ENCODE data around the gene GRK7. TPM values are rescaled to one million over a fixed set of nuclear protein-coding genes. Genes with fewer than 3 reads are reported as not detected.
"Not testable (repeated sequence)": the region's sequence is repeated elsewhere in the genome, so short reads cannot be mapped to it uniquely, and the experiment has no call there.

The GRK7 gene
- total RNA-seq, 4 donors from 2014 or later = 0.30 TPM; not detected in 3

GRCh38 chr3:141784531-141784930 lies 21.3 kb downstream of the GRK7 start:
- WGBS, 2 donors = 51 to 59% methylated on average over 2 of the region's 2 CpGs
- Histone ChIP-seq H3K27ac (no peak overlapping the region), H3K4me3 (no peak overlapping the region), H3K9me3 (no peaks in the 10 kb centered on the region), H3K36me3 (no peaks in the 10 kb centered on the region), H3K27me3 (no peaks in the 10 kb centered on the region), H3K4me1 (no peaks in the 10 kb centered on the region)
- DNase-seq (ENCODE audit: low spot score in 2 of 2) = no peak
- TF ChIP-seq EP300 (IDR thresholded peaks at IDR 0.05) (no peak), CTCF (IDR thresholded peaks at IDR 0.05) (no peak), POLR2A (IDR thresholded peaks at IDR 0.05) (no peak)

- H3K9me3 ChIP-seq = no peaks in the 10 kb centered on the region
- H3K27ac ChIP-seq = no peak overlapping the region
- H3K4me3 ChIP-seq = no peak overlapping the region
- no peaks in the 10 kb centered on the region for H3K4me1 ChIP-seq
- no peaks in the 10 kb centered on the region for H3K36me3 ChIP-seq
- 87 to 90% methylated on average over 4 of the region's 4 CpGs for WGBS, 2 donors
- no peaks in the 10 kb centered on the region for H3K27me3 ChIP-seq
- DNase-seq (ENCODE audit: low spot score in 2 of 2) = no peak
- TF ChIP-seq POLR2A (IDR thresholded peaks at IDR 0.05) (no peak), CTCF (IDR thresholded peaks at IDR 0.05) (no peak), EP300 (IDR thresholded peaks at IDR 0.05) (no peak)
These were observed 24.9 kb downstream of the GRK7 start for GRCh38 chr3:141788149-141788548.

- not testable (repeated sequence) for H3K36me3 ChIP-seq; H3K4me1 ChIP-seq; DNase-seq (ENCODE audit: low spot score in 2 of 2); H3K27ac ChIP-seq; H3K9me3 ChIP-seq; H3K4me3 ChIP-seq; H3K27me3 ChIP-seq
- 85 to 88% methylated on average over 5 of the region's 5 CpGs for WGBS, 2 donors
These were observed 25.5 kb downstream of the GRK7 start for GRCh38 chr3:141788750-141789149.

- H3K27ac ChIP-seq = no peak overlapping the region
- H3K9me3 ChIP-seq = no peaks in the 10 kb centered on the region
- no peaks in the 10 kb centered on the region for H3K36me3 ChIP-seq
- H3K4me1 ChIP-seq = no peaks in the 10 kb centered on the region
- DNase-seq (ENCODE audit: low spot score in 2 of 2) = no peak
- no peaks in the 10 kb centered on the region for H3K27me3 ChIP-seq
- no peak overlapping the region for H3K4me3 ChIP-seq
- 85 to 90% methylated on average over 7 of the region's 7 CpGs for WGBS, 2 donors
- no peak for TF ChIP-seq EP300 (IDR thresholded peaks at IDR 0.05)
- TF ChIP-seq CTCF (IDR thresholded peaks at IDR 0.05) = no peak
- TF ChIP-seq POLR2A (IDR thresholded peaks at IDR 0.05) = no peak
These were observed 26.1 kb downstream of the GRK7 start for GRCh38 chr3:141789281-141789680.

- TF ChIP-seq CTCF (IDR thresholded peaks at IDR 0.05) (no peak), POLR2A (IDR thresholded peaks at IDR 0.05) (no peak), EP300 (IDR thresholded peaks at IDR 0.05) (no peak)
- H3K27ac ChIP-seq = no peak overlapping the region
- H3K9me3 ChIP-seq = no peaks in the 10 kb centered on the region
- no peak overlapping the region for H3K4me3 ChIP-seq
- no peaks in the 10 kb centered on the region for H3K27me3 ChIP-seq
- 82 to 92% methylated on average over 4 of the region's 4 CpGs for WGBS, 2 donors
- no peaks in the 10 kb centered on the region for H3K36me3 ChIP-seq
- DNase-seq (ENCODE audit: low spot score in 2 of 2) = no peak
- no peaks in the 10 kb centered on the region for H3K4me1 ChIP-seq
These were observed 27.0 kb downstream of the GRK7 start for GRCh38 chr3:141790171-141790570.

GRCh38 chr3:141792495-141792894 lies 29.3 kb downstream of the GRK7 start:
- H3K4me1 ChIP-seq = peaks cover 0 to 15% (median 11%) of the 10 kb centered on the region in 4 donors
- no peaks in the 10 kb centered on the region for H3K27me3 ChIP-seq
- H3K36me3 ChIP-seq = no peaks in the 10 kb centered on the region
- no peak overlapping the region for H3K4me3 ChIP-seq
- H3K9me3 ChIP-seq = no peaks in the 10 kb centered on the region
- no peak for TF ChIP-seq EP300 (IDR thresholded peaks at IDR 0.05)
- no peak for TF ChIP-seq POLR2A (IDR thresholded peaks at IDR 0.05)
- TF ChIP-seq CTCF (IDR thresholded peaks at IDR 0.05) = no peak
- WGBS, 2 donors = 93 to 95% methylated on average over 1 of the region's 1 CpG
- DNase-seq (ENCODE audit: low spot score in 2 of 2) = no peak
- no peak overlapping the region for H3K27ac ChIP-seq

Measured in tibial nerve (tissue), 4 donors.